Erythroblast (primary cell): ENCODE data around the gene ETV7.
A peak's percentile ranks its signal among the peaks of the same experiment; 100 is the strongest.

Source experiments
- DNase-seq, 2 experiments: peaks; one replicate each; lab custom pipeline; 2025; lab: John Stamatoyannopoulos, UW
- GATA1 ChIP-seq: IDR thresholded peaks from 2 replicates; pipeline ENCODE4 v1.6.1; 2011; ENCODE audit warnings: low read depth, mild to moderate bottlenecking, control low read depth, low read length, moderate library complexity
- POLR2A ChIP-seq: IDR thresholded peaks from 2 replicates; pipeline ENCODE4 v1.6.1; 2011; ENCODE audit warnings: mild to moderate bottlenecking, low read length

ETV7 gene

GRCh38 chr6:36404164-36404563 is 16.7 kb upstream of the ETV7 start:
- TF ChIP-seq GATA1, result no peak
- no peak for TF ChIP-seq POLR2A
- no peak for DNase-seq

DNA sequence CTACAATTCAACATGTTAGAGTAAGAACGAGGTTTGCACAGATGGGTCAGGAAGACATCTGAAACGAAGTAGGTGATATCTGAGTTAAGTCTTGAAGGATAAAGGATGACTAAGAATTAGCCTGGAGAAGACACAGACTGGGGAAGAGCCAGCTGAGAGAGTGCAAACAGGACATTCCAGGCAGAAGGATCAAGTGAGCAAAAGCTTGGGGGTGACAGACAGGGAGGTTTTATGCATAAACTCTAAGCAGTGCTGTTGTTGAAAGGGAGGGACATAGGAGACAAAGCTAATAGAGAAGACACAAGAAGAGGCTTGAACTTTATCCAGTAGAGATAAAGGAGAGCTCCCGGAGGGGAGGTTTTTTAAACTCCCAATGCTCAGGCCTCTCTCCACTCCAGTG is 15.0 kb upstream of the ETV7 start:
- TF ChIP-seq GATA1, result no peak
- TF ChIP-seq POLR2A, result no peak
- DNase-seq, result no peak

- TF ChIP-seq POLR2A (no peak), GATA1 (no peak)
- DNase-seq, result no peak
Measured at GRCh38 chr6:36399970-36400369, 12.5 kb upstream of the ETV7 start.

DNA sequence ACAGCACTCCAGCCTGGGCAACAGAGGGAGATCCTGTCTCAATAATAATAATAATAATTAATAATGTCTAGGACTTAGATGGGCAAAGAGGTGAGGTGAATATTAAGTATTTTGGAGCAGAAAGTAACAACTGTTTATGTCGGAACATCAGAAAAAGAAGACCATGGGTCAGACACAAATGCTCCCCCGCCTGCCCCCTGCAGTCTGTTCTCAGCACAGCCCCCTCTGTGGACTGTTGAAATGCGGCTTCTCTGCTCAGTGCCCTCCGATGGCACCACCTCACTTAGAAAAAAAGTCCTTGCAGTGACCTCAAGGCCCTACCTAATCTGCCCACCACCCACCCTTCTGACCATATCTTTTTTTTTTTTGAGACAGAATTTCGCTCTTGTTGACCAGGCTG is 5.2 kb upstream of the ETV7 start:
- TF ChIP-seq GATA1, result no peak
- no peak for TF ChIP-seq POLR2A
- DNase-seq, result no peak

DNA sequence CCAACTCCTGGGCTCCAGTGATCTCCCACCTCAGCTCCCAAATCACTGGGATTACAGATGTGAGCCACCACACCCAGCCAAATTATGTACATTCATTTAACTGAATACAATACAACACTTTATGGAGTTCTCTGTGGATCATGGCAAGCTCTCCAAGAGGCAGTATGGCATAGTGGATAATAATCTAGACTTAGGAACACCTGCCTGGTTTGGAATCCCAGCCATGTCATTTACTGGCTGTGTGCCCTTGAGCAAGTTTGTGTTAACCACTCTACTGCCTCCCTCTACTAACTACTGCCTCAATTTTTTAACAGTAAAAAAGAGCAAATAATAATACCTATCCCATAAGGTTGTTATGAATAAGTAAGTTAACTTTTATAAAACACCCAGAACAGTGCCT is 1.9 kb upstream of the ETV7 start:
- no peak for DNase-seq
- TF ChIP-seq POLR2A (no peak), GATA1 (no peak)

DNA sequence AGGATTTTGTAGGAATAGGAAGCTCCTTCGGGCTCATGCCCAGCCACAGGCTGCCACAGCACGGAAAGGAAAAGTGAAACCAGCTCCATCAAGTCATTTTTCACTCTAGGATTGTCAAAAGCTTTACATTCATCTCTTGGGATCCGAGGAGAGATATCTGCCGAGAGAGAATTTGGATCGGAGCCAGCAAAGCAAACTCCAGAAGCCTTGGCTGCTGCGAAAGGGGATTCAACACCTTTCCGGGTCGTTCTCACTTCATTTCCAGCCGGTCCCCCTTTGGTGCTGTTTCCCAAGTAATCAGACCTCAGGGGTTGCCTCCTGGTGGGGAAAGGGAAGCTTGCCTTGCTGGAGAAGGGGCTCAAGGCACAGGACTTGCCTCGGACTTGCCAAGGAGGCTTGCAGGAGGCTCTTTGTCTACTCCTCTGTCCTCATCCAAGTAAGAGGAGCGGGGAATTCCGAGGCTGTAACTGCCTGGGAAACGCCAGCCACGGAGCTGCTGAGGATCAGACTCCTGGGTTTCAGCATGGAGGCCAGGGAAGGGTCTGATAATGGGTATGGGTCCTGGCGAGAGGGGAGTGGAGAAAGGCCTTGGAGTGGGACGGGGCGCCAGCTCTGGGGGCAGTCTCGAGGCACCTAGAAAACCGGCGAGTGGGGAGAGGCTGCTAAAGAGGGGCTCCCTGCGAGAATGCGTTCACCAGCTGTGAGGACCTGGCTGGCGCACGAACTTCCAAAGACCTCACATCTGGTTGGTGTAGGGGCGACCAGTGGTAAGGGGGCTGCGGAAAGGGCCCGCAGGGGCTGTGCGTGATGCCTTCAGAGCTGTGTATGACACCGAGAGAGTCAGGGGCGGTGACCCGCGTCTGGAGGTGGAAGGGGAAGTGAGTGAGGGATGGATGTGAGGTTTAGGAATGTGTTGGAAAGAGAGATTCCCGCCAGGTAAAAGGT is 702 bp downstream of the ETV7 start:
- no peak for TF ChIP-seq POLR2A
- no peak for TF ChIP-seq GATA1
- DNase-seq, result peak; percentile 20 to 50

GRCh38 chr6:36384095-36384494 is 3.4 kb downstream of the ETV7 start:
- no peak for TF ChIP-seq GATA1
- TF ChIP-seq POLR2A, result no peak
- DNase-seq, result no peak

GRCh38 chr6:36383606-36384005 is 3.9 kb downstream of the ETV7 start:
- TF ChIP-seq GATA1 (no peak), POLR2A (no peak)
- no peak for DNase-seq

GRCh38 chr6:36382976-36383375 is 4.5 kb downstream of the ETV7 start:
- no peak for DNase-seq
- TF ChIP-seq POLR2A, result no peak
- no peak for TF ChIP-seq GATA1

- DNase-seq, result no peak
- TF ChIP-seq POLR2A, result no peak
- TF ChIP-seq GATA1, result no peak
Measured at GRCh38 chr6:36381502-36382389, 5.7 kb downstream of the ETV7 start.

DNA sequence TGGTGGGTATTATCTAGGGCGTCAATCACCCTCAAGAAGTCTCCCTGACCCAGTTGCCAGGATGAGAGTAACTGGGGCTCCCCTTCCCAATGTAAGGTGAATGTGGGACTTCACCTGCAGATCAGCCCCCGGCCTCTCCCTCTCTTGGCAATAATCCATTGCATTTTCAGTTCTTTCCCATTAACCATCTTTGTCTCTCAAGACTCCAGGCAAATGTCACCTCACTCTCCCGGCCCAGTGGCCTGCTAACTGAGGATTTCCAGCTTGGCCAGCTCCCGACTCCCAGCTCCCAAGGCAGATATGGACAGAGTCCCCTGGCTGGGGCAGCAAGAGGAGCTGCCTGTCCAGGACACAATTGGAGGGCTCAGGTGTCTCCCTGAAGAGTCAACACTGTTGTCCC is 7.3 kb downstream of the ETV7 start:
- no peak for TF ChIP-seq GATA1
- no peak for TF ChIP-seq POLR2A
- no peak for DNase-seq

GRCh38 chr6:36378936-36379335 is 8.5 kb downstream of the ETV7 start:
- DNase-seq, result no peak
- TF ChIP-seq POLR2A (no peak), GATA1 (no peak)

- no peak for TF ChIP-seq GATA1
- TF ChIP-seq POLR2A, result no peak
- DNase-seq, result no peak
Measured at GRCh38 chr6:36378243-36378920, 9.1 kb downstream of the ETV7 start.
